Loucy (cell line): ENCODE results near the gene TRERF1.

Experiments
- CTCF ChIP-seq: fragments of 200-600 bp; sonication (generic); conservative IDR thresholded peaks from 2 replicates; pipeline ENCODE4 v1.5.1; 2014; ENCODE audit warnings: mild to moderate bottlenecking, antibody characterized with exemption, low read length
- EZH2phosphoT487 ChIP-seq: fragments of 200-600 bp; IDR thresholded peaks from 2 replicates; pipeline ENCODE4 v1.6.1; 2018; ENCODE audit warnings: antibody characterized with exemption, mild to moderate bottlenecking, moderate library complexity, borderline replicate concordance

- no peak for TF ChIP-seq CTCF
- no peak for TF ChIP-seq EZH2phosphoT487
Observed at GRCh38 chr6:42302411-42302810, 149.3 kb downstream of the TRERF1 start.
